H9 (cell line): ENCODE results near the gene ALPG. TPM values are rescaled to one million over a fixed set of nuclear protein-coding genes. Genes with fewer than 3 reads are reported as not detected.
"Not testable (repeated sequence)": the region's sequence is repeated elsewhere in the genome, so short reads cannot be mapped to it uniquely, and the experiment has no call there.

ENCODE experiments used
- DNase-seq: peaks from one replicate; pipeline ENCODE4 v3.0.0-alpha.2; 2017
- H2AFZ ChIP-seq: one replicate; pipeline ENCODE4 v1.6.1; 2013; ENCODE audit warnings: mild to moderate bottlenecking, low read length, control low read depth, moderate library complexity
- H2AK5ac ChIP-seq: 2 replicates; pipeline ENCODE4 v1.6.1; 2013; ENCODE audit warnings: low read length, control low read depth, mixed read lengths; ENCODE audit not compliant: insufficient read length
- H2BK120ac ChIP-seq: one replicate; pipeline ENCODE4 v1.6.1; 2013; ENCODE audit warnings: low read depth, mild to moderate bottlenecking, low read length, control low read depth, inconsistent platforms; ENCODE audit not compliant: poor library complexity, severe bottlenecking
- H2BK12ac ChIP-seq: 2 replicates; pipeline ENCODE4 v1.6.1; 2013; ENCODE audit warnings: low read length, control low read depth, mixed read lengths, low read depth; ENCODE audit not compliant: insufficient read length
- H2BK15ac ChIP-seq: 2 replicates; pipeline ENCODE4 v1.6.1; 2013; ENCODE audit warnings: low read depth, low read length, control low read depth
- H2BK20ac ChIP-seq: one replicate; pipeline ENCODE4 v1.6.1; 2013; ENCODE audit warnings: low read depth, mild to moderate bottlenecking, low read length, control low read depth, inconsistent platforms; ENCODE audit not compliant: poor library complexity, severe bottlenecking
- H2BK5ac ChIP-seq: 2 replicates; pipeline ENCODE4 v1.6.1; 2013; ENCODE audit warnings: low read length, control low read depth, mixed read lengths; ENCODE audit not compliant: insufficient read length
- H3K14ac ChIP-seq: 2 replicates; pipeline ENCODE4 v1.6.1; 2013; ENCODE audit warnings: low read length, control low read depth; ENCODE audit not compliant: insufficient read depth
- H3K18ac ChIP-seq: 2 replicates; pipeline ENCODE4 v1.6.1; 2013; ENCODE audit warnings: low read depth, mild to moderate bottlenecking, mixed read lengths, low read length, control low read depth; ENCODE audit not compliant: insufficient read length
- H3K23ac ChIP-seq: 2 replicates; pipeline ENCODE4 v1.6.1; 2013; ENCODE audit warnings: low read length, control low read depth, mixed read lengths, low read depth; ENCODE audit not compliant: insufficient read length
- H3K23me2 ChIP-seq: 2 replicates; pipeline ENCODE4 v1.6.1; 2013; ENCODE audit warnings: low read depth, mild to moderate bottlenecking, mixed read lengths, low read length, control low read depth; ENCODE audit not compliant: insufficient read length, poor library complexity, severe bottlenecking
- H3K27ac ChIP-seq: 2 replicates; pipeline ENCODE4 v1.5.1; 2013; ENCODE audit warnings: low read length, control low read depth, mixed read lengths, low read depth; ENCODE audit not compliant: insufficient read length
- H3K27me3 ChIP-seq: 2 replicates; pipeline ENCODE4 v1.6.1; 2013; ENCODE audit warnings: low read length, control low read depth, inconsistent platforms; ENCODE audit not compliant: insufficient read depth
- H3K4ac ChIP-seq: 2 replicates; pipeline ENCODE4 v1.6.1; 2013; ENCODE audit warnings: low read depth, mild to moderate bottlenecking, control low read depth, inconsistent platforms, low read length, moderate library complexity
- H3K4me1 ChIP-seq: 2 replicates; pipeline ENCODE4 v1.6.1; 2013; ENCODE audit warnings: low read length, control low read depth, inconsistent platforms; ENCODE audit not compliant: insufficient read depth
- H3K4me2 ChIP-seq: 2 replicates; pipeline ENCODE4 v1.6.1; 2013; ENCODE audit warnings: low read length, control low read depth, mixed read lengths; ENCODE audit not compliant: insufficient read length, insufficient read depth
- H3K56ac ChIP-seq: 2 replicates; pipeline ENCODE4 v1.6.1; 2013; ENCODE audit warnings: low read depth, mild to moderate bottlenecking, mixed read lengths, low read length, control low read depth; ENCODE audit not compliant: insufficient read length
- H3K79me1 ChIP-seq: 2 replicates; pipeline ENCODE4 v1.6.1; 2013; ENCODE audit warnings: low read depth, mild to moderate bottlenecking, moderate library complexity, low read length, control low read depth, inconsistent platforms; ENCODE audit not compliant: insufficient read depth, poor library complexity, severe bottlenecking
- H3K79me2 ChIP-seq: 2 replicates; pipeline ENCODE4 v1.6.1; 2013; ENCODE audit warnings: low read length, control low read depth, inconsistent platforms; ENCODE audit not compliant: insufficient read depth
- H3K9ac ChIP-seq: 2 replicates; pipeline ENCODE4 v1.6.1; 2013; ENCODE audit warnings: low read length, control low read depth, mixed read lengths; ENCODE audit not compliant: insufficient read length; ENCODE audit errors: extremely low read depth
- H3K9me3 ChIP-seq: one replicate; pipeline ENCODE4 v1.6.1; 2013; ENCODE audit warnings: low read depth, low read length, inconsistent platforms; ENCODE audit not compliant: control insufficient read depth
- H3T11ph ChIP-seq: one replicate; pipeline ENCODE4 v1.6.1; 2013; ENCODE audit warnings: mild to moderate bottlenecking, low read length, control low read depth, inconsistent platforms
- H4K20me1 ChIP-seq: one replicate; pipeline ENCODE4 v1.6.1; 2013; ENCODE audit not compliant: control insufficient read depth, insufficient read length, insufficient read depth
- H4K5ac ChIP-seq: 2 replicates; pipeline ENCODE4 v1.6.1; 2013; ENCODE audit warnings: low read depth, mild to moderate bottlenecking, mixed read lengths, low read length, control low read depth; ENCODE audit not compliant: insufficient read length
- H4K8ac ChIP-seq: replicated peaks from 2 replicates; pipeline ENCODE4 v1.6.1; 2013; ENCODE audit warnings: low read length, control low read depth, mixed read lengths, low read depth; ENCODE audit not compliant: insufficient read length
- H4K91ac ChIP-seq: 2 replicates; pipeline ENCODE4 v1.6.1; 2013; ENCODE audit warnings: low read depth, mild to moderate bottlenecking, moderate library complexity, mixed read lengths, low read length, control low read depth; ENCODE audit not compliant: insufficient read length
- H3K27ac Mint-ChIP-seq, 3 experiments: 2 replicates in 2 of 3; 3 replicates in 1 of 3; pipeline ENCODE4 v1.8.0; 2020 to 2021; ENCODE audit warnings: mixed read lengths in 3 of 3, mild to moderate bottlenecking in 1 of 3, moderate library complexity in 1 of 3
- H3K27me3 Mint-ChIP-seq: 2 replicates; pipeline ENCODE4 v1.8.0; 2021; ENCODE audit warnings: low read depth, mild to moderate bottlenecking, moderate library complexity, mixed read lengths
- H3K36me3 Mint-ChIP-seq, 3 experiments: 2 replicates in 2 of 3; 3 replicates in 1 of 3; pipeline ENCODE4 v1.8.0; 2020 to 2021; ENCODE audit warnings: low read depth in 3 of 3, mixed read lengths in 3 of 3; ENCODE audit not compliant: insufficient read depth in 1 of 3
- H3K4me1 Mint-ChIP-seq, 2 experiments: 2 replicates each; pipeline ENCODE4 v1.8.0; 2020; ENCODE audit warnings: mixed read lengths in 2 of 2
- H3K4me3 Mint-ChIP-seq, 2 experiments: 2 replicates in 1 of 2; 3 replicates in 1 of 2; pipeline ENCODE4 v1.8.0; 2020 to 2021; ENCODE audit warnings: mild to moderate bottlenecking in 2 of 2, mixed read lengths in 2 of 2, moderate library complexity in 1 of 2
- H3K9me3 Mint-ChIP-seq, 2 experiments: 2 replicates in 1 of 2; 3 replicates in 1 of 2; pipeline ENCODE4 v1.8.0; 2020; ENCODE audit warnings: mild to moderate bottlenecking in 2 of 2, mixed read lengths in 2 of 2, moderate library complexity in 1 of 2
- WGBS: extraction: QIAGEN DNeasy Blood & Tissue Kit; methylation state at CpG from one replicate; pipeline ENCODE4 v1.1.7; 2013; ENCODE audit warnings: missing lambda C conversion rate, low lambda C conversion rate, mixed read lengths; ENCODE audit not compliant: insufficient read length; ENCODE audit errors: extremely low coverage; 5-methylcytosine and 5-hydroxymethylcytosine counted together
- total RNA-seq: library from RNA; stranded (reverse); gene quantifications from 2 replicates; pipeline ENCODE4 v1.2.1, GENCODE V29; 2021

The ALPG gene
- total RNA-seq, 1 experiment from 2014 or later: 1.3 TPM

GRCh38 chr2:232408269-232408668 is 1.6 kb downstream of the ALPG start:
- not testable (repeated sequence) for H3K27me3 Mint-ChIP-seq, H3K14ac ChIP-seq, H3K18ac ChIP-seq, H3K79me1 ChIP-seq, H3K27ac Mint-ChIP-seq, H2BK5ac ChIP-seq, H3K56ac ChIP-seq, H2AFZ ChIP-seq, H3K27ac ChIP-seq, H4K8ac ChIP-seq, H2AK5ac ChIP-seq, H3K4me1 ChIP-seq, H2BK20ac ChIP-seq, H3K9me3 Mint-ChIP-seq, DNase-seq, H4K91ac ChIP-seq, H4K5ac ChIP-seq, H4K20me1 ChIP-seq, H3K23ac ChIP-seq, H2BK12ac ChIP-seq, H3K23me2 ChIP-seq, H3K27me3 ChIP-seq, H3K79me2 ChIP-seq, H3K4me2 ChIP-seq, H3K9me3 ChIP-seq, H2BK120ac ChIP-seq, H3K4ac ChIP-seq, H3T11ph ChIP-seq, H3K9ac ChIP-seq, H3K4me3 Mint-ChIP-seq, H2BK15ac ChIP-seq
- Mint-ChIP-seq H3K4me1 (peaks cover 10 to 17% of the 10 kb centered on the region in 2 experiments), H3K36me3 (peaks cover 0 to 70% (median 7%) of the 10 kb centered on the region in 3 experiments; a peak in 5 of 7 replicates)
- no CpG with 5 or more reads among the region's 10 CpGs for WGBS

- H4K8ac ChIP-seq, H3K27me3 Mint-ChIP-seq, H3K27ac Mint-ChIP-seq, H3K9ac ChIP-seq, H3K23me2 ChIP-seq, H3K14ac ChIP-seq, H3K9me3 Mint-ChIP-seq, H2BK15ac ChIP-seq, H2BK120ac ChIP-seq, H4K91ac ChIP-seq, H3T11ph ChIP-seq, H3K23ac ChIP-seq, H2AK5ac ChIP-seq, H3K4me1 ChIP-seq, H3K56ac ChIP-seq, H3K18ac ChIP-seq, H2AFZ ChIP-seq, H2BK20ac ChIP-seq, H4K20me1 ChIP-seq, H3K79me2 ChIP-seq, DNase-seq, H2BK5ac ChIP-seq, H3K79me1 ChIP-seq, H3K27ac ChIP-seq, H3K4me2 ChIP-seq, H3K27me3 ChIP-seq, H4K5ac ChIP-seq, H3K9me3 ChIP-seq, H2BK12ac ChIP-seq, H3K4ac ChIP-seq, H3K4me3 Mint-ChIP-seq: not testable (repeated sequence)
- WGBS: no CpG with 5 or more reads among the region's 40 CpGs
- peaks cover 11 to 18% of the 10 kb centered on the region in 2 experiments for H3K4me1 Mint-ChIP-seq
- peaks cover 0 to 74% (median 7%) of the 10 kb centered on the region in 3 experiments; a peak in 5 of 7 replicates for H3K36me3 Mint-ChIP-seq
Observed at GRCh38 chr2:232409617-232410016, 3.0 kb downstream of the ALPG start.
